Measurements from ENCODE around the gene PARD3B. TPM values are rescaled to one million over a fixed set of nuclear protein-coding genes. Genes with fewer than 3 reads are reported as not detected.

PARD3B gene
- total RNA-seq, 1 donor from 2014 or later, result 0.66 TPM

DNA sequence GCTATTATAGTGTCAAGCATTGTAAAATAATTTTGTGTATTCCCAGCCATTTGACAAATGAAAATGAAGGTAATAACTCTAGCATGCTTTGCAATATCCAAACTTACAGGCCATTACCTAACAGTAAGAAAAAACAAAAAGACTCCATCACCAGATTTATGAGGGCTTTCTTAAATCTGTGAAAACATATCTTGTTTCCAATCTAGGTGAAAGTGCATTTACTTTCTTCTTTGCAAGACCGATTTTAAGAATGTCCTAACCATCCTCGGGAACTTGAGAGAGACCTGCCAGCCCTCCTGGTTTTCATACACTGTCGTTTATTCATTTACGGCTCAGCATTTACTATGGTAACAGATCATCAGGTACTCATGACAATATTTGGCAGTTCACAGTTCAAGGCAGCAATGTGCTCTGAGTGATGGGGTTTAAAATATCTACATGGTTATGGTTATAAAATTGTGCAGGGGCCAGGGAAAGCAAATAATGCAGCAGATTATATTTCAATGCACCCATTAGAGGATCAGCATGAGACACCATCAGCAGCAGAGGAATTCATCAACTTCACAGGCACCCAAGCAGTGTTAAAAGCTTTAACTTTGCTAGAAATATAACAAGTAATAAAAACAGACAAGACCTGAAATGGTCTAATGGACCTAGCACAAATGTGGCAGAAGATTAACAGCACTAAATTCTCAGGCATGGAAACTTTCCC lies 34.4 kb upstream of the PARD3B start:
- Mint-ChIP-seq H3K36me3 (ENCODE audit: unreplicated experiment) (no peaks in the 10 kb centered on the region), H3K27ac (ENCODE audit: unreplicated experiment) (no peak overlapping the region), H3K9me3 (ENCODE audit: unreplicated experiment) (no peaks in the 10 kb centered on the region), H3K4me3 (ENCODE audit: unreplicated experiment) (no peak overlapping the region), H3K27me3 (ENCODE audit: unreplicated experiment) (no peaks in the 10 kb centered on the region), H3K4me1 (ENCODE audit: low read depth, unreplicated experiment) (no peaks in the 10 kb centered on the region)
- no peak for DNase-seq
- no peak for TF ChIP-seq CTCF (IDR thresholded peaks at IDR 0.05; ENCODE audit: partially characterized antibody, unreplicated experiment)

GRCh38 chr2:204514439-204514838 lies 30.8 kb upstream of the PARD3B start:
- Mint-ChIP-seq H3K27ac (ENCODE audit: unreplicated experiment) (no peak overlapping the region), H3K36me3 (ENCODE audit: unreplicated experiment) (no peaks in the 10 kb centered on the region), H3K4me1 (ENCODE audit: low read depth, unreplicated experiment) (no peaks in the 10 kb centered on the region), H3K27me3 (ENCODE audit: unreplicated experiment) (no peaks in the 10 kb centered on the region), H3K4me3 (ENCODE audit: unreplicated experiment) (no peak overlapping the region), H3K9me3 (ENCODE audit: unreplicated experiment) (no peaks in the 10 kb centered on the region)
- no peak for DNase-seq
- no peak for TF ChIP-seq CTCF (IDR thresholded peaks at IDR 0.05; ENCODE audit: partially characterized antibody, unreplicated experiment)

GRCh38 chr2:204515416-204515815 lies 29.9 kb upstream of the PARD3B start:
- H3K36me3 Mint-ChIP-seq (ENCODE audit: unreplicated experiment), result no peaks in the 10 kb centered on the region
- no peak for DNase-seq
- no peak for TF ChIP-seq CTCF (IDR thresholded peaks at IDR 0.05; ENCODE audit: partially characterized antibody, unreplicated experiment)
- no peaks in the 10 kb centered on the region for H3K4me1 Mint-ChIP-seq (ENCODE audit: low read depth, unreplicated experiment)
- no peaks in the 10 kb centered on the region for H3K27me3 Mint-ChIP-seq (ENCODE audit: unreplicated experiment)
- no peaks in the 10 kb centered on the region for H3K9me3 Mint-ChIP-seq (ENCODE audit: unreplicated experiment)
- H3K4me3 Mint-ChIP-seq (ENCODE audit: unreplicated experiment), result no peak overlapping the region
- H3K27ac Mint-ChIP-seq (ENCODE audit: unreplicated experiment), result no peak overlapping the region

DNA sequence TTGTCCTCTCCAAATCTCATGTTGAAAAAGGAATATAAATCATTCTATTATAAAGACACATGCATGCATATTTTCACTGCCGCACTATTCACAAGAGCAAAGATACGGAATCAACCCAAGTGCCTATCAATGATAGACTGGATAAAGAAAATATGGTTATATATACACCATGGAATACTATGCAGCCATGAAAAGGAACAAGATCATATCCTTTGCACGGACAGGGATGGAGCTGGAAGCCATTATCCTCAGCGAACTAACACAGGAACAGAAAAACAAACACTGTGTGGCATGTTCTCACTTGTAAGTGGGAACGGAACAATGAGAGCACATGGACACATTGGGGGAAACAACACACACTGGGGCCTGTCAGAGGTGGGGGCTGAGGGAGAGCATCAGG lies 28.1 kb upstream of the PARD3B start:
- H3K4me3 Mint-ChIP-seq (ENCODE audit: unreplicated experiment), result no peak overlapping the region

More for the DNA sequence above, 28.1 kb upstream of the PARD3B start:
- DNase-seq, result no peak
- Mint-ChIP-seq H3K27ac (ENCODE audit: unreplicated experiment) (no peak overlapping the region), H3K9me3 (ENCODE audit: unreplicated experiment) (no peaks in the 10 kb centered on the region), H3K36me3 (ENCODE audit: unreplicated experiment) (no peaks in the 10 kb centered on the region), H3K27me3 (ENCODE audit: unreplicated experiment) (no peaks in the 10 kb centered on the region), H3K4me1 (ENCODE audit: low read depth, unreplicated experiment) (no peaks in the 10 kb centered on the region)
- no peak for TF ChIP-seq CTCF (IDR thresholded peaks at IDR 0.05; ENCODE audit: partially characterized antibody, unreplicated experiment)
